HepG2 (cell line): ENCODE results near the gene MTA1.

ENCODE experiments used
- FOXM1 ChIP-seq: sonication (generic); formaldehyde crosslinking; IDR thresholded peaks from 2 replicates; pipeline ENCODE4 v1.5.0; 2020; ENCODE audit warnings: missing genetic modification reagents
- POLR2A ChIP-seq, 2 experiments: IDR thresholded peaks; 2 replicates each; pipeline ENCODE4 v1.6.1; 2011; ENCODE audit warnings: low read depth in 2 of 2, low read length in 2 of 2, mild to moderate bottlenecking in 1 of 2, moderate library complexity in 1 of 2; ENCODE audit not compliant: insufficient read depth in 1 of 2
- ZFP36L1 ChIP-seq: sonication (generic); formaldehyde crosslinking; IDR thresholded peaks from 2 replicates; pipeline ENCODE4 v1.8.0; 2022; ENCODE audit warnings: mild to moderate bottlenecking, missing genetic modification reagents, moderate library complexity
- ZNF282 ChIP-seq: fragments of 450-650 bp; IDR thresholded peaks from 2 replicates; pipeline ENCODE4 v1.6.1; 2018; ENCODE audit not compliant: partially characterized antibody
- ZNF737 ChIP-seq: sonication (generic); formaldehyde crosslinking; IDR thresholded peaks from 2 replicates; pipeline ENCODE4 v1.5.0; 2020; ENCODE audit warnings: missing genetic modification reagents, mild to moderate bottlenecking, borderline replicate concordance

GRCh38 chr14:105467249-105467941, 47.8 kb downstream of the MTA1 start:
- TF ChIP-seq POLR2A (IDR thresholded peaks at IDR 0.05; ENCODE audit: insufficient read depth in 1 of 2, low read depth in 2 of 2, low read length in 2 of 2) (no peak), ZNF737 (CRISPR knock-in tag) (no peak), ZNF282 (no peak), ZFP36L1 (CRISPR knock-in tag) (no peak), FOXM1 (no peak)
